ENCODE results near the gene DBN1.

DBN1 gene

DNA sequence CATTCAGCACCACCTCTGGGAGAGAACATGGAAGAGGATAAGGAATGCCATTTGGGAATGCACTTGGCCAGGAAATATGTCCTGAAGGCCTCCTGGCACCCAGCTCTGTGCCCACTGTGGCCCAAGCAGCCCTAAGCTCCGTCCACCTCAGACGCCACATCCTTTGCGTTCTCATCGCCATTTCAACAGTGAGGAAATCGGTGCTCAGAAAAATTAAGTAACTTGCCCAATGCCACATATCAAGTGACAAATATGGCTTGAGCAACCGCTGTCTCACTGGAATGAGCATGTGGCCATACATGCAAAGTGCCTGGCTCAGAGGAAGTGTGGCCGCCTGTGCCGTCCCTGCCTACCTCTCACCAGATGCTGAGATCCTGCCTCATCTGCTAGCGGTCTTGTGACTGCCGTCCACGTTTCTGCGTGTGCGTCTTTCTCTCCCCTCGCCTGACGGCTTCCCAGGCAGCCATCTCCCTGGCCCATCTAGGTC is 37.2 kb upstream of the DBN1 start:
- peaks cover 14 to 15% of the 10 kb centered on the region in 2 donors for H3K4me1 Mint-ChIP-seq (ENCODE audit: low read depth in 2 of 2)
- no peak for DNase-seq
- peak; percentile 58 for ATAC-seq (replicated peaks)
- H3K27ac Mint-ChIP-seq = no peak overlapping the region
- H3K4me3 Mint-ChIP-seq = no peak overlapping the region
- no peaks in the 10 kb centered on the region for H3K9me3 Mint-ChIP-seq
- H3K36me3 Mint-ChIP-seq (ENCODE audit: insufficient read depth) = peaks cover 28% of the 10 kb centered on the region
- no peaks in the 10 kb centered on the region for H3K27me3 Mint-ChIP-seq

DNA sequence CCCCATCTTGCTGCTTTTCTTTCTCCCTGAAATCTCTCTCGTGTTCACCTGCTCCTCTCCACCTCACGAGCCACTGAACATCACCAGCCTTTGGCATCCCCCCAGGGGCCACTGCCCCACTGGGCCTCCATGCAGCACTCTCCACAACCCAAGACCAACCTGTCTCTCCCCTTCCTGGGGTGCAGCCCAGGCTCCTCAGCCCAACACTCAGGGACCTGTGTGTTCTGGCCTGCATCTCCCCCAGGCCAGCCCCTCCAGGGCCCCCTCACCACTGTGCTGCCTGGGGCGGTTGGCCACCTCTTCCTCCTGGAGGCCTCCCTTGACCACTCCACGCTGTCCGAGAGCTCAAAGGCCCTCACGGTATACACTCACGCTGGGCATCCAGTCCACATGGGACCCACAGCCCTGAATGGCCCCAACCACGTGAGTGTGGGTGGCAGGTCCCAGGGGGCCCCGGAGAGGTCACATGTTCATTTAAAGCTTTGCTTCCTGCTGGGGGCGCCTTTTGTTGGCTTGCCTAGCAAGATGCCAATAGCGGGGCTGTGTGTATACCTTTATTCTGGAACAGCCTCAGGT is 36.6 kb upstream of the DBN1 start:
- peaks cover 10% of the 10 kb centered on the region in 2 donors for H3K4me1 Mint-ChIP-seq (ENCODE audit: low read depth in 2 of 2)
- DNase-seq (no peak), ATAC-seq (replicated peaks) (no peak)
- peak overlapping the region in 1 of 2 donors; percentile 25 for H3K4me3 Mint-ChIP-seq
- H3K36me3 Mint-ChIP-seq (ENCODE audit: insufficient read depth) = peaks cover 28% of the 10 kb centered on the region
- no peak overlapping the region for H3K27ac Mint-ChIP-seq
- no peaks in the 10 kb centered on the region for H3K27me3 Mint-ChIP-seq
- H3K9me3 Mint-ChIP-seq = no peaks in the 10 kb centered on the region

DNA sequence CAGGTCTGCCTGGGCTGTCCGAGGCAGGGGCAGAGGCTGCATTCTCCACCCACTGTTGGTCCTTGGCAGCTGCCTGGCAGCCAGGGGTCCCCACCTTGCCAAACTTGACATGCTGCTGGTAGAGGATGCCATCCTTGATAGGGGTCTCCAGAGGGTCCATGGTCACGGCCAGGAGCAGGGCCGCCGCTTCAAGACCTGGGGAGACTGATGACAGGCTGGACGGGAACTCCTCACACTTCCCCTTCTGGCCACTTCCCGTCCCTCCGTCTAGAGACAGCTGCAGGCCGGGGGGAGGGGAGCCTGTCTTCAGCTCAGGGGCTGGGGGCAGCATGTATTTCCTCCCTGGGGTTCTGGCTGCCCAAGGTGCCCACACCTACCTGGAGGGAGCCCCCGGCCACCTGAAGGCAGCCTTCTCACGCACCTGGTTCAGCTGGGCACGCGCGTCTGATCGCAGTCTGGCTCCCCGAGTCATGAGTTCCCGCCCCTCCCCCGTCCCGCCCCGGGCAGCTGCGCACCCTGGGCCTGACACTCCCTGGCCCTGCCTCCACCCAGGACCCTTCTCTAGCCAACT is 36.0 kb upstream of the DBN1 start, which contains the start of gene DOK3:
Gene DOK3, minus strand, starts transcription at position 446 of the 571 bp plus-strand sequence. Its CDS starts 286 bp downstream, at position 160.
- Mint-ChIP-seq H3K27me3 (no peaks in the 10 kb centered on the region), H3K4me1 (ENCODE audit: low read depth in 2 of 2) (peaks cover 9% of the 10 kb centered on the region in 2 donors)

DNA sequence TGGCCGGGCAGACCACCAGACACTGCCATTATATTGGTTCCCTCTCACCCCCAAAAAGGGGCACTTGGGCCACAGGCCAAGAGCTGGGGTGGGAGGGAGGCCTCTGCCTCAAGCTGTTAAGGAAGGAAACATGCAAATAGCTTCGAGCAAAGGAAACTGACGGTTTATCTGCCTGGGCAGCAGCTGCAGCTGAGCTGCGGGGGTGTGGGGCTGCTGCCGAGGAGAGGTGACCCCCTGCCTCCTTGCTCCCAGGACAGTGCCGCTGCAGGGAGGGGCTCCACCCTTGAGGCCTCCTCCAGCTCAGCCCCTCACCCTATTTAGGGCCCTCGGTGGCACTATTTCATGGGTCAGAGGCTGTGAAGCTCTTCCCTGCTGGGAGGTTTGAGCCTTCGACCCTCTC is 35.4 kb upstream of the DBN1 start:
- Mint-ChIP-seq H3K9me3 (no peaks in the 10 kb centered on the region), H3K4me1 (ENCODE audit: low read depth in 2 of 2) (peaks cover 3% of the 10 kb centered on the region in 2 donors), H3K27me3 (no peaks in the 10 kb centered on the region), H3K27ac (peak overlapping the region; percentile 80), H3K36me3 (ENCODE audit: insufficient read depth) (peaks cover 20% of the 10 kb centered on the region), H3K4me3 (no peak overlapping the region)
- ATAC-seq (replicated peaks) = no peak
- no peak for DNase-seq

More for the DNA sequence above, 36.0 kb upstream of the DBN1 start, which contains the start of gene DOK3:
- no peak for DNase-seq
- Mint-ChIP-seq H3K27ac (peak within 1 kb of the TSS; percentile 80), H3K9me3 (no peaks in the 10 kb centered on the region), H3K36me3 (ENCODE audit: insufficient read depth) (peaks cover 24% of the 10 kb centered on the region), H3K4me3 (peak within 1 kb of the TSS in 1 of 2 donors; percentile 25)
- peak; percentile 24 for ATAC-seq (replicated peaks)

DNA sequence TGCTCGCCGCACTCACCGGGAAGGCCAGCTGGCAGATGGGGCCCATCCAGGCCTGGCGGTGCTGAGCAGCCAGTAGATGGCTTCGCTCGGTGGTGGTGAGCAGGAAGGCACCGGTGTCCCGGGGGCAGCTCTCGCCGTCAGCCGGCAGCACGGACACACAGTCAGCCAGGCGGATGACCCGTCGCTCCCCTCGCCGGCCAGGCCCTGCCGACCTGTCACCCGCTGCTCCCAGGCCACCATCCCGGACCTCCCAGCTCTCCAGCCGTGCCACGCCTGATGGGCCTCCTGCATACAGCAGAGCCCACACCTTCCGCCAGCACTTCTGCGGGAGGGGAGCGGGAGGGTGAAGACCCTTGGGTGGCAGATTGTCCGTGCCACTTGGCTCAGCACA is 34.8 kb upstream of the DBN1 start:
- Mint-ChIP-seq H3K36me3 (ENCODE audit: insufficient read depth) (peaks cover 17% of the 10 kb centered on the region), H3K9me3 (no peaks in the 10 kb centered on the region), H3K27ac (no peak overlapping the region), H3K4me1 (ENCODE audit: low read depth in 2 of 2) (peaks cover 0 to 3% of the 10 kb centered on the region in 2 donors), H3K27me3 (no peaks in the 10 kb centered on the region), H3K4me3 (peak overlapping the region in 1 of 2 donors; percentile 7)
- DNase-seq (no peak), ATAC-seq (replicated peaks) (no peak)

DNA sequence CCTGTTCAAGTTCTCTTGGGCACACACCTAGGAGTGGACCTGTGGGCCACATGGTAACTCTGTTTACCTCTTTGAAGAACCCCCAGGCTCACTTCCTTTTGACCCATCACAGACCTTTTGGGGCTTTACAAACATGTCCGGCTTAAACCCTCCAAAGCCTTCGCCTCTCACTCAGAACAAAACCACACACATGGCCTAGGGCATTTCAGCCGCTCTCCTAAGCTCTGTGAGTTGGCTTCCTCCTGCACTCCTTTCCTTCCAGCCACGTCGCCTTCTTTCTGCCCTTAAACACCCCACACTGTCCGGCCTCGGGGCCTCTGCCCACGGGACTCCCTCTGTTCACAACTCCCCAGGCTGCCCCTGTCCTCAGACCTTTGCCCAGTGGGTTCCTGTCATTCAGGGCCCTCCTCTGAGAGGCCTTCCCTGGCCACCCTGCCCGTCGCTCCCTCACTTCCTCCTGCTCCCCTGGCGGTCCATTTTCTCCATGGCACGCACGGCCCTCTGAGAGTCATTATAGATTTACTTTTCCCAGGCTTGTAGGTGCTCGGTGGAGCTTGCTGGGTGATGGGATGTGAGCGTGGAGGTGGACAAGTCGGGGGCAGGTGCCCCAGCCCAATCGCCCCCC is 34.3 kb upstream of the DBN1 start:
- DNase-seq (no peak), ATAC-seq (replicated peaks) (no peak)
- Mint-ChIP-seq H3K4me1 (ENCODE audit: low read depth in 2 of 2) (peaks cover 0 to 2% of the 10 kb centered on the region in 2 donors), H3K4me3 (peak overlapping the region in 1 of 2 donors; percentile 7), H3K27me3 (no peaks in the 10 kb centered on the region), H3K27ac (no peak overlapping the region), H3K36me3 (ENCODE audit: insufficient read depth) (peaks cover 17% of the 10 kb centered on the region), H3K9me3 (no peaks in the 10 kb centered on the region)

DNA sequence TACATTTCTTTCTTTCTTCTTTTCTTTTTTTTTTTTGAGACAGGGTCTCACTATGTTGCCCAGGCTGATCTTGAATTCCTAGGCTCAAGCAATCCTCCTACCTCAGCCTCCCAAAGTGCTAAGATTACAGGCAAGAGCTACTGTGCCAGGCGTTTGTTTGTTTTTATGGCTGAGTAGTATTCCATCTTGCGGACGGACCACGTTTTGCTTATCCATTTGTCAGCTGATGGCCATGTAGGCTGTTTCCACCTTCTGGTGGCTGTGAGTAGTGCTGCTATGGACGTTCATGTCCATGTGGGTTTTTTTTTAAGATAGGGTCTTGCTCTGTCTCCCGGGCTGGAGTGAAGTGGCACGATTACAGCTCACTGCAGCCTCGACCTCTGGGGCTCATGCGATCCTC is 33.7 kb upstream of the DBN1 start:
- H3K27me3 Mint-ChIP-seq = no peaks in the 10 kb centered on the region
- no peaks in the 10 kb centered on the region for H3K9me3 Mint-ChIP-seq
- H3K4me3 Mint-ChIP-seq = no peak overlapping the region
- ATAC-seq (replicated peaks) (no peak), DNase-seq (no peak)
- H3K4me1 Mint-ChIP-seq (ENCODE audit: low read depth in 2 of 2) = peaks cover 0 to 3% of the 10 kb centered on the region in 2 donors
- no peak overlapping the region for H3K27ac Mint-ChIP-seq
- peaks cover 17% of the 10 kb centered on the region for H3K36me3 Mint-ChIP-seq (ENCODE audit: insufficient read depth)

DNA sequence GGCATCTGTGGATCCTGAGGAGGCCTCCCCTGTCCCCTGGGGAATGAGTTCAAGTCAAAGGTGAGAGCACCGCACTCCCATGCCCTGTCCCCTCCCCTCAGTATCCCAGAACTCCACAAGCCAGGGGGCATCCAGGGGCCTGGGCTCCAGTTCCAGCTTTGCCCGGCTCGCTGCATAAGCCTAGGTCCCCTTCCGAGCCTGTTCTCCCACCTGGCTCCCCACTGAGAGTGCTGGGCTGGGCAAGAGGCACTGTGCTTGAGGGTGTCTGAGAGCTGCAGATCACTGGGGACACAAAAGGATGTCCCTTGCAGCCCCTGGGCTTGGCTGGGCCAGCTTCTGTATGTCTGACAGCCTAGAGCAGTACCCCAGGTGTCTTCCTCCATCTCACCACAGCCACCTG is 31.6 kb upstream of the DBN1 start:
- Mint-ChIP-seq H3K4me3 (no peak overlapping the region), H3K9me3 (no peaks in the 10 kb centered on the region), H3K27ac (no peak overlapping the region), H3K4me1 (ENCODE audit: low read depth in 2 of 2) (peaks cover 4 to 7% of the 10 kb centered on the region in 2 donors), H3K36me3 (ENCODE audit: insufficient read depth) (peaks cover 4% of the 10 kb centered on the region), H3K27me3 (no peaks in the 10 kb centered on the region)
- DNase-seq (no peak), ATAC-seq (replicated peaks) (no peak)

DNA sequence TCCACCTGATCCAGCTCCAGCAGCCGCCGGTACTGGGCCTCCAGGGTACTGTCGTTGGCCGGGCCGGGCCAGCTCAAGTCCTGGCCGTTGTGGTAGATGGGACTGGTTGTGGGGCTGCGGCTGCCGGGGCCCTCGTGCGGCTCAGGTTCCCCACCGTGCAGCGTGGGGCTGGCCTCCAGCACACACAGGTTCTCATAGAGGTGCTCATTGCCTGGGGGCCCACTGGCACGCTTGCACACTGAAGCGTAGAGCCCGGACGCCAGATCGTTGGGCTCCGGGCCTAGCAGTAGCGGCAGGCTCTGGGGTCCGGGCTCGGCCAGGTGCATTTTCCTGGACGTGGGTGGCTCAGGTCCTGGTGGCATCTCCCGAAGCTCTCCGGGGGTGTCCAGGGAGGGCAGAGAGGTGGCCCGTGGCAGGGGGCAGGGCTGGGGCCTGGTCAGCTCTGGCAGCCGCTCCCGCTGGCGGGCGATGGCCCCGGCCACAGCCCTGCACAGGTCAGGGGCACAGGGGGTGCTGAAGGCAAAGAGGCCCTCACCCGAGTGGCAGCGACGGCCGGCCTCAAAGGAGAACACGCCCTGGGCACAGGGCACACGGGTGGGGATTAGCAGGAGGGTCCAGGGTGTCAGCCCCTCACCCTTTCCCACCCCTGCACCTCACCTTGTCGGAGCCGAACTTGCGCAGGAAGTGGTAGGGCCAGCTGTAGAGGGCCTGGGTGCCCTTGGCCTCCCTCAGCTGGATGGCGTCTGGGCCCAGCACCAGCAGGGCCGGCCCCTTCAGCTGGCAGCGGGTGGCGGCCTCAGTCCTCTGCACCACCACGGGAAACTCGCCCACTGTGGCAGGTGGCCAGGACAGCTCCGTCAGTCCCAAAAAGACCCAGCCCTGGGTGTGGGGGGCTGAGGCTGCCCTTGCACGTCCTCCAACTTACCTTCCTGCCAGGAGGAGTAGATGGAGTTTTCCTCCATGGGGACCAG is 30.9 kb upstream of the DBN1 start:
- Mint-ChIP-seq H3K9me3 (no peaks in the 10 kb centered on the region), H3K4me3 (no peak overlapping the region)
- no peak for ATAC-seq (replicated peaks)

DNA sequence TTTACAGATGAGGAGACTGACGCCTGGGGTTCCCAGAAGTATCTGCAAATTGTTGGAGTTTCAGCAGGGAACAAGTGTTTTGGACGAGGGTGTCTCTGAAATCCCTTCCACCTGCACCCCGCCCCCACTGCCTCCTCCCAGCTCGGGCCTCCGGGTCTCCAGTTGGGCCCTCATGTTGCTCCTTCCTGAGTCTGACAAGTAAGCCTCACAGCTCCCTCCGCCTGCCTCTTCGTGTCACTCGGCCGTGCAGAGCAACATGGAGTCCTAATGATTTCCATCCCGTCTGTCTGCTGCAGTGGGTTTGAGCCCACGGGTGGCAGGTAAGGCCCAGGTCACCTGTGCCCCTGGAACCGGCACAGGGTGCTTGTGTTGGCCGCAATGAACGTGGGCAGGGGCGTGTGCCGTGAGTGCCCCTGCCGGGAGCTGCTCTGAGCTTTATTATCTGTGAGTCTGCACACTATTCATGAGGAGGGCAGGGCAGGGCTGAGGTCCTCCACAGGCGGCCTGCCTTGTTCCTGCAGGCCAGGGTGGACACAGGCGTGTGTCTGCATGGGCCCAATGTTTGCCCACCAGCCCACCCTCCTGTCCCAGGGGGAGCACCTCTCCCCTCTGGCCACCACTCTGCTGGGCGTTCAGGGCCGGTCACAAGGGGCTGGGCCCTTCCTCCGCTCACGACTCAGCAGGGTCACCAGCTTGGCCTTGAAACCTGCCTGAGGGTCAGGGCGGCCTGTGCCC is 30.1 kb upstream of the DBN1 start:
- Mint-ChIP-seq H3K4me1 (ENCODE audit: low read depth in 2 of 2) (peaks cover 8 to 9% of the 10 kb centered on the region in 2 donors), H3K27me3 (no peaks in the 10 kb centered on the region), H3K4me3 (no peak overlapping the region), H3K27ac (no peak overlapping the region), H3K36me3 (ENCODE audit: insufficient read depth) (peaks cover 4% of the 10 kb centered on the region), H3K9me3 (no peaks in the 10 kb centered on the region)
- no peak for ATAC-seq (replicated peaks)
- DNase-seq = no peak

More for the DNA sequence above, 30.9 kb upstream of the DBN1 start:
- H3K4me1 Mint-ChIP-seq (ENCODE audit: low read depth in 2 of 2) = peaks cover 4 to 7% of the 10 kb centered on the region in 2 donors
- peaks cover 4% of the 10 kb centered on the region for H3K36me3 Mint-ChIP-seq (ENCODE audit: insufficient read depth)
- no peak for DNase-seq
- H3K27me3 Mint-ChIP-seq = no peaks in the 10 kb centered on the region
- H3K27ac Mint-ChIP-seq = no peak overlapping the region

DNA sequence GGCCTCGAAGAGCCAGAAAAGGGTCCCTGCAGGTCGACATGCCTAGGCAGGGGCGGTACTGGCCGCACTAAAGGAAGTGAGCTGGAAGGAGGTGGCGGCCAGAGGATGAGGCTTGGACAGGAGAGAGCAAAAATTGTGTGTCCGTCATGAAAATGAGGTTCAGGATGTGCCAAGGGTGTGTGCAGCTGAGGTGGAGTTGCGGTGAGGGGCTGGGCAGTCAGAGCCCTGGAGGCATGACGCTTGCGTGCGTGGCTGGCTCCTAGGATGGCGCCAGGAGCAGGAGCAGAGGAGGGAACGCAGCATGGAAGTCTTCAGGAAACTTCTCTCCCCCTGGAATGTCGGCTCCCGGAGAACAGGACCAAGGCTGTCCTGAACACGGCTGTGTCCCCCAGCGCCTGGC is 29.5 kb upstream of the DBN1 start:
- peaks cover 4% of the 10 kb centered on the region for H3K36me3 Mint-ChIP-seq (ENCODE audit: insufficient read depth)
- H3K27ac Mint-ChIP-seq = no peak overlapping the region
- DNase-seq = no peak
- ATAC-seq (replicated peaks) = no peak
- no peaks in the 10 kb centered on the region for H3K27me3 Mint-ChIP-seq
- H3K4me3 Mint-ChIP-seq = no peak overlapping the region
- H3K9me3 Mint-ChIP-seq = no peaks in the 10 kb centered on the region
- H3K4me1 Mint-ChIP-seq (ENCODE audit: low read depth in 2 of 2) = peaks cover 12 to 13% of the 10 kb centered on the region in 2 donors

DNA sequence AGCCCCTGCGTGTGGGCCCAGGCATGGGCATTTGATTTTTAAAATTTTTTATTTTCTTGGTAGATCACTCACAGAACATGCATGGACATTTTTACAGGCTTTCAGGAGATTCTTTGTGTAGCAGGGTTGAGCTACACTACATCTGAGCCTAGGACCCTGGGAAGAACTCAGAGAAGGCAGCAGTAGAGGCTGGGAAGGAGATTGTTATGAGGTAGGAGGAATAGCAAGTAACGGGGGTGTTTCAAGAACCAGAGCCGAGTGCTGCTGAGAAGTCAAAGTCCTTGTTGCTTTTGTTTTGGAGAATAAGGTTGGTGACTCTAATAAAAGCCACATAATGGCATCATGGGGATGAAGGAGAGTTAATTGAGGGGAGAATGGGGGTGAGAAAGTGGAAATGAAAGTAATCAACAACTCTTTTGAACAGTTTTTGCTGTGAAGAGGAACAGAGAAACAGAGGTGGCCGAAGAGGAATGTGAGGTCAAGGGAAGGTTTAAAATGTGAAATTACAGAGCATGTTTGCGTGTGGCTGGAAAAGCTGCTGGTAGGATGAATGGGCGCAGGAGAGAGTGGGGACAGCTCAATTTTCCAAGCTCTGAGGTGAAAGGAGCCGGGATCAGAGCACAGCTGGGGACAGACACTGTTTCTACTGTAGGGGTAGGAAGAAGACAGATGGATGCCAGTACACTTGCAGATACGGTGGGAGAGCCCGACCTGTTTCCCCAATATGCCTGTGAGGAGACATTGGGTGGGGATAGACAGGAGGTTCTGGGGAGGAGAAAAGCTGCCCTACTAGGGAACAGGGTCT is 28.6 kb upstream of the DBN1 start:
- Mint-ChIP-seq H3K27ac (no peak overlapping the region), H3K27me3 (no peaks in the 10 kb centered on the region), H3K4me1 (ENCODE audit: low read depth in 2 of 2) (peaks cover 12 to 15% of the 10 kb centered on the region in 2 donors), H3K9me3 (no peaks in the 10 kb centered on the region), H3K36me3 (ENCODE audit: insufficient read depth) (peaks cover 4% of the 10 kb centered on the region), H3K4me3 (no peak overlapping the region)
- DNase-seq (no peak), ATAC-seq (replicated peaks) (no peak)
